Measurements from ENCODE around the gene ZNF335.

DNA sequence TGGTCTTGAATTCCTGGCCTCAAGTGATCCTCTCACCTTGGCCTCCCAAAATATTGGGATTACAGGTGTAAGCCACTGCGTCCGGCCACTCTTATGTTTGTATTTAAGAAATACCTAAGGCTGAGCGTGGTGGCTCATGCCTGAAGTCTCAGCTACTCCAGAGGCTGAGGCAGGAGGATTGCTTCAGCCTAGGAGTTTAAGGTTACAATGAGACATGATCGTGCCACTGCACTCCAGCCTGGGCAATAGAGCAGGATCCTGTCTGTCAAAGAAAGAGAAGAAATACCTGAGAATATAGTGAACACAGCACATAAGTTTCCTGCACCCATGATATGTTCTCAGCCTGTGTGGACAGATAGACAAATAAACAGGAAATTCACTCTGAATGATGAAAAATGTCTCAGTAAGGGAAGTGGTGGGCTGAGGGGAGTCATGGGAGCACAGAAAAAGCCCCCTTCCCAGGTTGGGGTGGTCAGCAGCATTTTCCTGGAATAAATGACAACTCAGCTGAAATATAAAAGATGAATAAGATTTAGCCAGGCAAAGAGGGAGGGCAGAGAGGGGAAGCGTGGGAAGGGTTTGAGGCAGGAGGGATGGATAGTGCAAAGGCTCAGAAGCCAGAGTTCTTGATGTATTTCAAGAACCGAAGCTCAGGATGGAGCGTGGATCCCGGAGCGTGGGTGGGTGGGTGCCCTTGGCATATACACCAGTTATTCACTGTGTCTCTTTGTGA lies 22.9 kb upstream of the ZNF335 start:
- TF ChIP-seq EP300 (IDR thresholded peaks at IDR 0.05; ENCODE audit: borderline replicate concordance) (no peak), EGR1 (IDR thresholded peaks at IDR 0.05) (no peak), CREB1 (IDR thresholded peaks at IDR 0.05; ENCODE audit: low read depth) (no peak), CEBPB (IDR thresholded peaks at IDR 0.05) (no peak), RAD21 (IDR thresholded peaks at IDR 0.05; ENCODE audit: low read depth) (no peak), FOXM1 (IDR thresholded peaks at IDR 0.05; ENCODE audit: borderline replicate concordance, low read depth) (no peak)

Measured in Ishikawa (cell line).